LNCAP (cell line): ENCODE data around the gene POU2AF1.

Experiments
- TF ChIP-seq, protein P1 (sequence below): fragments of 450-650 bp; IDR thresholded peaks from 2 replicates; pipeline ENCODE4 v1.5.1; 2017; ENCODE audit warnings: mild to moderate bottlenecking

POU2AF1 gene

DNA sequence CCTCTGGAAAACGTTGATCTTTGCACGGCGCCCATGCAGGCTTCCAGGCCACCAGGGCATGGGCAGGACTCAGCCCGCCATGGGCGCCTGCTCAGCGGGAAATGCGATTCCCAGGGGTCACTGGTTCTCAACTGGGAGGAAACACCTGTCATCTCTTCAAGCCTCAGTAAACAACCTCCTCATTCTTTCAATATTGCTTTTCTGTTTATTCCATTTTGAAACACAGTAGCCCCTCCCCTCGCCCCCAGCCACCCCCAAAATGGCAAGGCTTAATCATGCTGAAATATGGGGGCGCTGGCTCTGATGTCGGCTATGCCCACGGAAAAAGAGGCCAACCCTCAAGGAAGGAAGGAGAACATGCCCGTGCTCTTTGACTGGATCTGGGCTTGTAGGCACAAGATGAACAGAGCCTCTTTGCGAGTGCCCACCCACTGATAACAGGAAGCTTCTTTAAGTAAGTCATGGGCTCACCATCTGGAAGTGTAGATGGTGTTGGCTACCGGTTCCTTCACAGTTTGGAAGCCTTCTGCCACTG lies 594 bp upstream of the POU2AF1 start:
- TF ChIP-seq, protein P1, sequence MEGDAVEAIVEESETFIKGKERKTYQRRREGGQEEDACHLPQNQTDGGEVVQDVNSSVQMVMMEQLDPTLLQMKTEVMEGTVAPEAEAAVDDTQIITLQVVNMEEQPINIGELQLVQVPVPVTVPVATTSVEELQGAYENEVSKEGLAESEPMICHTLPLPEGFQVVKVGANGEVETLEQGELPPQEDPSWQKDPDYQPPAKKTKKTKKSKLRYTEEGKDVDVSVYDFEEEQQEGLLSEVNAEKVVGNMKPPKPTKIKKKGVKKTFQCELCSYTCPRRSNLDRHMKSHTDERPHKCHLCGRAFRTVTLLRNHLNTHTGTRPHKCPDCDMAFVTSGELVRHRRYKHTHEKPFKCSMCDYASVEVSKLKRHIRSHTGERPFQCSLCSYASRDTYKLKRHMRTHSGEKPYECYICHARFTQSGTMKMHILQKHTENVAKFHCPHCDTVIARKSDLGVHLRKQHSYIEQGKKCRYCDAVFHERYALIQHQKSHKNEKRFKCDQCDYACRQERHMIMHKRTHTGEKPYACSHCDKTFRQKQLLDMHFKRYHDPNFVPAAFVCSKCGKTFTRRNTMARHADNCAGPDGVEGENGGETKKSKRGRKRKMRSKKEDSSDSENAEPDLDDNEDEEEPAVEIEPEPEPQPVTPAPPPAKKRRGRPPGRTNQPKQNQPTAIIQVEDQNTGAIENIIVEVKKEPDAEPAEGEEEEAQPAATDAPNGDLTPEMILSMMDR = no peak

DNA sequence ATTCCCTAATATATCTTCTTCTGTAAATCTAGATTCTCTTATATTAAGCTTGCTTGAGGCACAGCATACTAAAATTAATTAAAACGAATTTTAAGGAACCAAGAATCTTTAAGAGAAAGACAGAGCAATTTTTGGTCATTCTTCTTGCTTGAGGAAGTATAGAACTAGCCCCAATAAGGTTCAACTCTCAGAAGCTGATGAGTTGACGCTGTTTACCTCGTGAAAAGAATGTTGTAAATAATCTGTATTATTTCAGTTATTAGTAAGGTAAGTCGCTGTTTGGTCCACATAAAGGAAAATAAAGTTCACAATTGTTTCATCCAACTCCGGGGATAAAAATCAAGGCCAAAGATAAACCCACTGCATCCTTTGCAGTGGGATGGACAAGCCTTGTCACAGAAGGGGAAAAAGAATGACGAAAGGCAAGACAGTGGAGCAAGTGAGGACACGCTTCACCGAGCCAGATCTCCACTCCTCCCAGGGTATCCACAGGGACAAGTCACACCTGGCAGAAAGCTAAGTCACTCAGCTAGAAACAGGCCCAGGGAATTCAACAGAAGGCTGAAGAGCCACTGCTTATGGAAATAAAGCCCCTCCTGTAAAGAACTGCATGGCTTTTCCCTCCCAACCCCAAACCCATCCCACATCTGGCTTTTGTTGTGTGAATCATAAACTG lies 752 bp downstream of the POU2AF1 start:
- TF ChIP-seq, protein P1 = no peak

DNA sequence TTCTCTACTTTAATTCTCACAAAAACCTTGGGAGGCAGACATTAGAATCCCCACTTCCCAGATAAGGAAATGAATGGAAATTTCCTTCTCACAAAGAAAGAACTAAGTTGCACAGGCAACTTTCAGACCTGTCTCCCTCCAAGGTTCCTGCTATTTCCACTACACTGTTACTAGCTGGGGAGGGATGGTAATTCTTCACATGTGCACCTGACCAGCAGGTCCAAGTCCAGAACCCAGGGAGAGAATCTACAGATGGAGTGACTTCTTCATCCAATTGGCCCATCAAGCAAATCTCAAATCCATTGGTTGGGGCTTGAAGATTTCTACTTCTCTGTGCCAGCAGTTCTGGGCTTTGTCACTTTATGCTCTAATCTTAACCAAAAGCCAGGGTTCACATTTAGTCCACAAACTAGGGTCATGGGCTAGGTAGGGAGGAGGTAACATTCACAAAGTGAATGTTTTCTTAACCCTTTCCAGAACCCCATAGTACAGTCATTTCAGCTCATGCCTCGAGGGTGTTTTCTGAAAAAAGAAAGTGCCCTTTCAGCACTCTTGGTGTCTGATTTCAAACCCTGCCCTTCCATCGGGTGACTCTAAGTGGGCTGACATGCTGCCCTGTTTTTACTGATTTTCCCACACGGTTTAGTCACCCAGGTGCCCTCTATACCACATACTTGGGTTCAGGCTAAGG lies 2.7 kb downstream of the POU2AF1 start:
- TF ChIP-seq, protein P1 = no peak

DNA sequence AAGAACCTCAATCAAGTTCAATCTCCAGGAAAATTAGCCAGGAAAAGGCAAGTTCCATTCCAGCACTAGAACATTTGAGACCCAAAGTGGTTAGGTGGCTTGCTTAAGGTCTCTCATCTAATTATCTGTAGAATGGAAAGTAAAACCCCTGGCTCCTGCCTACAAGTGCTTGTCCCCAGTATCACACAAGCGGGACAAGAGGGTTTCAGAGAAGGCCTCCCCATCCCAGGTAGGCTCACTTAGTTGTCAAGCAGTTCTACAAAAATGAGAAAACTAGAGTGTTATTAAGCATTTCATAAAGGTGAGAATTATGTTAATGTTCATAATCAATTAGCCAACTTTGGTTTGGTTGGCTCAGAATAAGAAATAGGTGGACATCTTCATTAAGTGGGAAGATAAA lies 5.5 kb downstream of the POU2AF1 start:
- TF ChIP-seq, protein P1 = no peak

DNA sequence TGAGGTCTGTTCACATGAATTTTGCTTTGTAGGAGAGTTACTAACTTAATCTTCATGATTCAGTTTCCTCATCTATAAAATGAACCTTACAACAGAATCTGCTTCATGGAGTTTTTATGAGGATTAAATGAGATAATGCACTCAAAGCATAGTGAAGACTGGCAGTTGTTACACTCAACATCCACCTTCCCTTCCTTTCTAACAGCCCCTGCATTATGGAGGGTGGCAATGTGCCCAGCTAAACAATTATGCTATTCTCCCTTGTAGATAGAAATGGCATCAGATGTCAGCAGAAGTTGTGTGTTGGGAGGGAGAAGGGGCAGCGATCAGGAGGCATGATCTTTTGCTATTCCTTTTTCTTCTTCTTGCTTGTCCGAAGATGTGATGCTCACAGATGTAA lies 6.5 kb downstream of the POU2AF1 start:
- TF ChIP-seq, protein P1 = no peak

DNA sequence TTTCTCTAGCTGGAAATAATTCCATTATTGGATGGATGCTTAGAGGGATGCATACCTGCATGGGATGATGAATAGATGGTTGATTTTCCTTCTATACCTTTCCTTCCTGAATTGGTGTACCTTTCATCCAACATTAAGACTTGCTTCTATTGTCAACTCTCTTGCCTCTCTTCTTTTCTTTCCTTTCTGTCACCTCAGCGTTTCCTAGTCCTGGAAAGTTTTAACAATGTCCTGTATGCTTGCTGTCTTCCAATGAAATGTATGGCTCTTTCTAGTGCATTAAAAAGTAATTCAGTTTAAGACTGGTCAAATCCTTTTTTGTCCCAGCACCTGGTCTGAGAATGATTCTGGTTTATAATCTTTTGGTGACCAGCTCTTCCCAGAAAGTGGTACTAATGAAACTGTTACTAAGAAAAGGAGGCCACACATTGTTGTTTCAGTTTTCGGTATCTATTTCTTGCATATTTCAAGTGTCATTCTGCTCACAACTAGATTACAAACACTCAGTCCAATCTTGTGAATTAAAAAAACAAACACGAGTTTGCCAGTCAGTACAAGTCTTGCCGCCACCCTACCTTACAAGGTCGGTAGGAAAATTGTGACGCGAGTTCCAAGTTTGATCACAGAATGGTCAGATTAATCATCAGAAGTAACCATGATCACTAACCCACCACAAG lies 8.0 kb downstream of the POU2AF1 start:
- TF ChIP-seq, protein P1 = no peak

DNA sequence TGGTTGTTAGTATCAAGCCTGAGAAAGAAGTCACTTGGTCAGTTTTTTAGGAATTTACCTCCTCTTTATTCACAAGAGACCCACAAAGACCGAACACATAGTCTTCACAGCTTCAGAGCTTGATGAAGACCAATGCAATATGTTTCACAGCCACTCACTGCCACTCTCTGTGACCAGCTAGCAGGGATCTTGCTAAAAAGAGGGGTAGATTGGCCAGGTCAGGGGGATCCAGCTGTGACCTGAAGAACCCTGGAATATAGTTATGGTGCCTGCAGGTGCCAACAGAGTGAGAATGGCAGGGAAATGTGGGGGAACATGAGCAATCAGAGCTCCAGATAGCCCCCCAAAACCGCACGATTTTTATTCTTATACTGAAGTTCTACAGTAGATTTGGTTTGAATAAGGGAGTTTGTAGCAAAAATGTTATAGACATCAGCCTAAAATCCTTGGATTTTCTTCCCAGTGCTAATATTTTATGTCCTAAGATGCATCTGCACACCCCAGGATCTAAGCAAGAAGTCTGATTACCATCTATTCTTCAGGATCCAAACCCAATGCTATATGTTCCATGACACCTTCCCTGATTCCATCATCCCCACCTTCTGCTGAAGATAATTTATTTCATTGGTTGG lies 8.7 kb downstream of the POU2AF1 start:
- TF ChIP-seq, protein P1 = no peak
